Endothelial cell of umbilical vein (primary cell): ENCODE measurements around the gene ZNF282. TPM values are rescaled to one million over a fixed set of nuclear protein-coding genes. Genes with fewer than 3 reads are reported as not detected.

Experiments
- BruUV-seq: library from RNA; stranded (reverse); fragments of 400-500 nt; replicated peaks from 2 replicates; lab custom pipeline; 2021; lab: Mats Ljungman, UMichigan
- CTCF ChIA-PET: fragments of 300-600, 350-600 bp; sonication (Branson Sonifier 250); formaldehyde crosslinking; loops from one replicate; lab custom pipeline; 2021; ENCODE audit warnings: antibody characterized with exemption, inconsistent platforms; lab: Charles Lee
- POLR2A ChIA-PET: fragments of 300-600, 350-600 bp; sonication (Branson Sonifier 250); formaldehyde crosslinking; loops from one replicate; lab custom pipeline; 2021; ENCODE audit warnings: antibody characterized with exemption, inconsistent platforms; lab: Charles Lee
- DNase-seq: peaks from one replicate; pipeline ENCODE4 v3.0.0-alpha.2; 2011; ENCODE audit warnings: low read depth, low spot score
- FAIRE-seq: peaks from 2 replicates; lab custom pipeline; 2011; peaks lifted over from hg19 to GRCh38; lab: Jason Lieb, UNC
- H2AFZ ChIP-seq: 2 replicates; pipeline ENCODE4 v1.6.0; 2012; ENCODE audit warnings: low read depth, low read length, control low read depth, inconsistent platforms
- H3K27ac ChIP-seq: 2 replicates; pipeline ENCODE4 v1.5.1; 2011; ENCODE audit warnings: low read depth, mild to moderate bottlenecking, control low read depth, low read length, moderate library complexity; ENCODE audit not compliant: insufficient read depth
- H3K27me3 ChIP-seq, 2 experiments: 2 replicates each; pipeline versions ENCODE4 v1.6.0 to v1.6.1; 2011; ENCODE audit warnings: low read length in 2 of 2, mixed read lengths in 1 of 2; ENCODE audit not compliant: control insufficient read depth in 2 of 2, insufficient read depth in 2 of 2
- H3K36me3 ChIP-seq, 2 experiments: 2 replicates in 1 of 2; 3 replicates in 1 of 2; pipeline ENCODE4 v1.5.1; 2011; ENCODE audit warnings: low read length in 2 of 2, mild to moderate bottlenecking in 1 of 2, moderate library complexity in 1 of 2; ENCODE audit not compliant: control insufficient read depth in 2 of 2, insufficient read depth in 2 of 2; ENCODE audit errors: extremely low read depth in 1 of 2
- H3K4me1 ChIP-seq: 3 replicates; pipeline ENCODE4 v1.5.1; 2011; ENCODE audit warnings: mild to moderate bottlenecking, low read length; ENCODE audit not compliant: control insufficient read depth, insufficient read depth; ENCODE audit errors: extremely low read depth
- H3K4me2 ChIP-seq: 2 replicates; pipeline ENCODE4 v1.6.1; 2011; ENCODE audit warnings: low read length, control low read depth, mixed read lengths; ENCODE audit not compliant: insufficient read depth
- H3K4me3 ChIP-seq, 3 experiments: fragments of 200-600 bp in 1 of 3; sonication (generic), shearing (Covaris generic) in 1 of 3; replicated peaks in 1 of 3; 2 replicates each; pipeline ENCODE4 v1.5.1; 2011 to 2016; ENCODE audit warnings: control low read depth in 3 of 3, low read length in 3 of 3, mild to moderate bottlenecking in 2 of 3, inconsistent platforms in 1 of 3, low read depth in 1 of 3, moderate library complexity in 1 of 3; ENCODE audit not compliant: insufficient read depth in 1 of 3
- H3K79me2 ChIP-seq: 2 replicates; pipeline ENCODE4 v1.6.0; 2012; ENCODE audit warnings: low read length, inconsistent platforms; ENCODE audit not compliant: control insufficient read depth, insufficient read depth
- H3K9ac ChIP-seq: replicated peaks from 2 replicates; pipeline ENCODE3; 2011; ENCODE audit warnings: low read length, control low read depth; ENCODE audit not compliant: insufficient read depth; ENCODE audit errors: extremely low read depth
- H3K9me1 ChIP-seq: replicated peaks from 3 replicates; pipeline ENCODE4 v1.6.0; 2011; ENCODE audit warnings: mild to moderate bottlenecking, low read length; ENCODE audit not compliant: control insufficient read depth, insufficient read depth; ENCODE audit errors: extremely low read depth
- H3K9me3 ChIP-seq: replicated peaks from 2 replicates; pipeline ENCODE4 v1.5.1; 2012; ENCODE audit warnings: low read length, inconsistent platforms; ENCODE audit not compliant: control insufficient read depth, insufficient read depth
- H4K20me1 ChIP-seq: replicated peaks from 2 replicates; pipeline ENCODE3; 2011; ENCODE audit warnings: mild to moderate bottlenecking, low read length; ENCODE audit not compliant: control insufficient read depth, insufficient read depth; ENCODE audit errors: extremely low read depth
- EZH2 ChIP-seq: IDR thresholded peaks from 2 replicates; pipeline ENCODE4 v1.6.1; 2012; ENCODE audit warnings: borderline replicate concordance, low read depth, mild to moderate bottlenecking, moderate library complexity, low read length, inconsistent platforms; ENCODE audit not compliant: severe bottlenecking
- FOS ChIP-seq: IDR thresholded peaks from 2 replicates; pipeline ENCODE4 v1.6.1; 2011; ENCODE audit warnings: mild to moderate bottlenecking, low read length, moderate library complexity, borderline replicate concordance; ENCODE audit not compliant: insufficient read depth
- GATA2 ChIP-seq: IDR thresholded peaks from 2 replicates; pipeline ENCODE4 v1.7.0; 2011; ENCODE audit warnings: low read depth, mild to moderate bottlenecking, moderate library complexity, mixed read lengths, low read length; ENCODE audit not compliant: insufficient read length, insufficient read depth
- JUN ChIP-seq: IDR thresholded peaks from 2 replicates; pipeline ENCODE4 v1.6.1; 2011; ENCODE audit warnings: borderline replicate concordance, low read depth; ENCODE audit not compliant: insufficient read length, insufficient read depth
- MAX ChIP-seq: IDR thresholded peaks from 2 replicates; pipeline ENCODE4 v1.6.1; 2011; ENCODE audit not compliant: insufficient read depth, insufficient read length
- MYC ChIP-seq: IDR thresholded peaks from one replicate; pipeline ENCODE4 v1.6.1; 2011; ENCODE audit warnings: mild to moderate bottlenecking, low read depth, low read length
- POLR2A ChIP-seq: IDR thresholded peaks from 2 replicates; pipeline ENCODE4 v1.6.1; 2012; ENCODE audit warnings: low read depth, mild to moderate bottlenecking, control low read depth, low read length
- POLR2AphosphoS5 ChIP-seq: IDR thresholded peaks from 2 replicates; pipeline ENCODE4 v1.6.1; 2012; ENCODE audit warnings: low read depth, mild to moderate bottlenecking, control low read depth, low read length, moderate library complexity; ENCODE audit not compliant: insufficient read depth
- dilution Hi-C: fragments of 300-500 bp; cut with MboI; formaldehyde crosslinking; loops from one replicate; pipeline ENCODE4 v1.15.0; 2019; ENCODE audit warnings: low sequenced_read_pairs; ENCODE audit not compliant: extremely low pct_ligation_motif_present
- intact Hi-C: fragments of 100-400 bp; cut with micrococcal nuclease; formaldehyde crosslinking; loops from one replicate; pipeline ENCODE4 v1.10.0; 2022
- polyA plus RNA-seq, 4 experiments: library from polyadenylated mRNA; depleted of rRNA in 3 of 4; stranded (reverse) in 3 of 4; unstranded in 1 of 4; fragments of >200 nt; gene quantifications; 2 replicates each; pipeline versions ENCODE4 v1.2.1 to v1.2.3, GENCODE V29; 2011 to 2012; ENCODE audit warnings: missing spikeins in 1 of 4
- total RNA-seq: library from RNA; stranded (reverse); gene quantifications from 2 replicates; pipeline ENCODE4 v1.2.3, GENCODE V29; 2021
- TF ChIP-seq, protein P1 (sequence below), 2 donors: IDR thresholded peaks; 1 replicate in 1 of 2; 2 replicates in 1 of 2; pipeline ENCODE4 v1.5.1; 2011; ENCODE audit warnings: low read length in 2 of 2, mild to moderate bottlenecking in 2 of 2, moderate library complexity in 2 of 2, control low read depth in 1 of 2, inconsistent platforms in 1 of 2, low read depth in 1 of 2; ENCODE audit not compliant: insufficient read depth in 1 of 2; ENCODE audit errors: extremely low read depth in 1 of 2

Gene ZNF282
- total and polyA plus RNA-seq, 2 donors (not counting 3 experiments of a cell fraction or from before 2014, with no cell fraction given), result 20.0 to 34.4 TPM

DNA sequence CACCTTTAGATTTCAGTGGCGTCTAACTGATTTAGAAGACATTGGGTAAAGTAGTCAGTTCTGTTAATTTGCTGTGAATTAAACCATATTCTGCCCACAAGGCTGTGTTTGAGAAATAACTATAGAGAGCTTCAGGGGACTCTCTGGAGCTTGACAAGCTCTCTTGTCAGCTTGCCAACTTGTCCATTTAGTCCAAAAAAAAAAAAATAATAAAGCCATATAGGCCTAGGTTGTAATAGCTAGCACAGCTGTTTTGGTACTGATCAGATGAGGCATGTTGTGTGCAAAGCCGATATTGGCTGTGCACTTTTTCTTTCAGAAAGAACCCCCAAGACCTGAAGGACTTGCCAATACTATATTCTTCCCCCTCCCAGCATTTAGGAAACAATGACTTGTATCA lies 20.2 kb upstream of the ZNF282 start:
- Histone ChIP-seq H3K4me3 (no peak overlapping the region), H3K9me3 (no peaks in the 10 kb centered on the region), H4K20me1 (no peaks in the 10 kb centered on the region), H3K9me1 (no peaks in the 10 kb centered on the region), H3K4me2 (no peak overlapping the region), H3K36me3 (peaks cover 4 to 16% of the 10 kb centered on the region in 2 experiments), H3K27me3 (no peaks in the 10 kb centered on the region), H3K27ac (no peak overlapping the region), H2AFZ (no peak overlapping the region), H3K79me2 (no peaks in the 10 kb centered on the region), H3K9ac (no peak overlapping the region), H3K4me1 (peaks cover 7% of the 10 kb centered on the region)
- no peak for DNase-seq
- TF ChIP-seq EZH2 (no peak), FOS (no peak), GATA2 (no peak), POLR2A (no peak), POLR2AphosphoS5 (no peak), MYC (no peak), MAX (no peak), JUN (no peak)
- TF ChIP-seq, protein P1, sequence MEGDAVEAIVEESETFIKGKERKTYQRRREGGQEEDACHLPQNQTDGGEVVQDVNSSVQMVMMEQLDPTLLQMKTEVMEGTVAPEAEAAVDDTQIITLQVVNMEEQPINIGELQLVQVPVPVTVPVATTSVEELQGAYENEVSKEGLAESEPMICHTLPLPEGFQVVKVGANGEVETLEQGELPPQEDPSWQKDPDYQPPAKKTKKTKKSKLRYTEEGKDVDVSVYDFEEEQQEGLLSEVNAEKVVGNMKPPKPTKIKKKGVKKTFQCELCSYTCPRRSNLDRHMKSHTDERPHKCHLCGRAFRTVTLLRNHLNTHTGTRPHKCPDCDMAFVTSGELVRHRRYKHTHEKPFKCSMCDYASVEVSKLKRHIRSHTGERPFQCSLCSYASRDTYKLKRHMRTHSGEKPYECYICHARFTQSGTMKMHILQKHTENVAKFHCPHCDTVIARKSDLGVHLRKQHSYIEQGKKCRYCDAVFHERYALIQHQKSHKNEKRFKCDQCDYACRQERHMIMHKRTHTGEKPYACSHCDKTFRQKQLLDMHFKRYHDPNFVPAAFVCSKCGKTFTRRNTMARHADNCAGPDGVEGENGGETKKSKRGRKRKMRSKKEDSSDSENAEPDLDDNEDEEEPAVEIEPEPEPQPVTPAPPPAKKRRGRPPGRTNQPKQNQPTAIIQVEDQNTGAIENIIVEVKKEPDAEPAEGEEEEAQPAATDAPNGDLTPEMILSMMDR (IDR thresholded peaks at IDR 0.05; ENCODE audit: extremely low read depth in 1 of 2, insufficient read depth in 1 of 2, low read depth in 1 of 2, low read length in 2 of 2), result no peak
- intact Hi-C loops, result no loop called here
- POLR2A ChIA-PET, result no interaction called here
- no peak for FAIRE-seq
- dilution Hi-C loops, result no loop called here
- BruUV-seq, result no TSS peak
- CTCF ChIA-PET, result interaction anchor here (1.5 kb wide), 1 partner anchor 28 kb away, joined by 7 read pairs; the partner anchor contains the start of gene ZNF398
